Amniotic stem cell (primary cell): ENCODE measurements around the gene SORCS1.

Source experiments
- DNase-seq: peaks from one replicate; lab custom pipeline; 2025; lab: John Stamatoyannopoulos, UW

Gene SORCS1

GRCh38 chr10:107104026-107104652 lies 60.4 kb downstream of the SORCS1 start:
- no peak for DNase-seq

- DNase-seq, result no peak
These were observed 61.1 kb downstream of the SORCS1 start for GRCh38 chr10:107103174-107104025.

DNA sequence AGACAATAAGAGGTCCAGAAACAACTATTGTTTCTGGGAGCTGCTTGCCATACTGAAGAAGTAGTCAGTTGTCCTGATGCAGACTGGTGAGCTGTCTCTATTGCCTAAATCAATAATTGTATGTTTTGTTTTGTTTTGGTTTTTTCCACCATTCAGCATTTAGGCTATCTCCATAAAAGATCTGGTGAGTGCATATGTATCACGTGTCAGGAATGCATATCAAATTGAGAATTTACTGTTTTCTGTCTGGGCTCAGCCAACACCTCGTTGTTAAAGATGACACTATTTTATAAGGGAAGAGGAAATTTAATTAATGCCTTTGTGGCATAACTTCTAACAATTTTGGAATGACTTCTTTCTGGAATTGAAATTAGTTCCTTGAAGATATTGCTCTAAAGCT lies 66.2 kb downstream of the SORCS1 start:
- no peak for DNase-seq

DNA sequence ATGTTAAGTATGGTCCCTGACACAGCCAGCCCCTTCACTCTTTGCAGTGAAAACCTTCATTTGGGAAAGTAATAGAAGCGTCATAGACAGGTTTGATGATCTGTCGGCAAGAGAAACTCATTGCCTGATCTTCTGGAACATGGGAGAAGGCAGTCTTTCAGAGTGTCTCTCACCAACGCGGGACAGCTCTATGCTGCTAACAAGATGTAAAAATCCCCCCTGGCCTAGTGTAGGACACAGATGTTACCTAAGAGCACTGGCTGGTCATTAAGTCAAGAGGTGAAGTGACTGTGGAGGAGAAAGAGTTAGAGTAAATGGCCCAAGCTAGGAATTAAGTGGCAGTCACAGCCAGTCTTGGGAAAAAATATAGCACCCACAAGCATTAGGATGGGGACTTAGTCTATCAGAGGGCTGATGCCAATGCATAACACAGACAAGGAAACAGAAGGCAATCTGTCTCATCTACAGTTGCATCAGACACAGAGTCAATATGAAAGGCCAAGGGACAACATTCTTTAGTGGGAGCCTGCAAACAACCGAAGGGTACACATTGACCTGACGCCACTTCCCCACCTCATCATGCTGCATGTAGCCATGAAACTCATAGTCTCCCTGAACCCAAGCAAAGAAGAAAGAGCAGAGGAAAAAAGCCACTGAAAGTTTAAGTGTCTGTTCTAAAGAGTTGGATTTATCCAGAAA lies 69.5 kb downstream of the SORCS1 start:
- no peak for DNase-seq

DNA sequence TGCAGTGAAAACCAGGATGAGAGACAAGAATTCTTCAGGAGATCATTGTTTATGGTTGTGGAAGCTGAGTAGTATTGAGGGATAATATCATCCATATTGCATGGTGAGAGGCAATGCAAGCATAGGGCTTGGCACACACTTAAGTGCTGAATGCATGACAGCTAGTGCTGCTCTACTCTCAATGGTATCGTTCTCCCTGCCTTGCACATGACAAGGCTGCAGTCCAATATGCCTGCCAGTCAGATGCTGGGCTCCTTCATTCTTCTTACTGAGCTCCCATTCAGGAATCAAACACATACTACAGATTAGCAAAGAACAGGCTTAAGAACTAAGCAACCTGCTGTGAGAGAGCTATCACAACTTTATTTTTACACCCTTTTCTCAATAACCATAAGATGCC lies 72.2 kb downstream of the SORCS1 start:
- DNase-seq, result no peak

- no peak for DNase-seq
These were observed 73.4 kb downstream of the SORCS1 start for GRCh38 chr10:107091126-107091525.

DNA sequence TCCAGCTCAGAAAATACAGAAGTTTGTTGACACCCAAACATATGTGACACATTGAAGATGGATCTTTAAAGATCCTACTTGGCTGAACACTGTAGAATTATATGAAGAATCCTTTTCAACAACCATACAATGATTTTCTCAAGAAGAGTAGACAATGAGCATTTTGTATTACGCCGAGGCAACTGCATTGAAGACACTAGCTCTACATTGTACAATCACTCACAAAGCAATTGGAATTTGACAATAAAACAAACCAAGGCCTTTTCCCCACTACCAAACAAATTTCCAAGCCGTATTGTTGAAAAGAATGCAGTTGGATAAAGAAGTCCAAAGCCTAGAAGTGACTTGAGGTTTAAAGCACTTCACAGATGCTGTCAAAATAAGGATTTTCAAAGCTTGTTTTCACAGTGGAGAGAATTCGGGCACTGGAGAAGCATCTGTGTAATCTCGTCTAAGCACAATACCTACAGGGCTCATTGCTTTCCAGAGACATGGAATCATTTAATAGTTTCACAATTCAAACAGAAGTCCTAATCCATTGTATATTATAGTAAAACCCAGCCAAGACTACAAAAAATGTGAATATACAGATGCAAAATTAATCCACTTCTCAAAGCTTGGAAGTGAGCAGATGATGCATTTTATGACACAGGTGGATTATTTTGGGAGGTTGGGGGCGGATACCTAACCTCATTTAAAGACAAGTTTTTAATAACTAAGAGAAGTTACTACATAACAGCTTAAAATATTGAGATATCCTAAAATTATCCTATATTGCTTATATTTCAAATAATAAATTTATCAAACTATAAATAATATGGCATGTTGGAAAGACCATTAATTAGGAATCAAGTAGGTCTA lies 78.6 kb downstream of the SORCS1 start:
- no peak for DNase-seq

DNA sequence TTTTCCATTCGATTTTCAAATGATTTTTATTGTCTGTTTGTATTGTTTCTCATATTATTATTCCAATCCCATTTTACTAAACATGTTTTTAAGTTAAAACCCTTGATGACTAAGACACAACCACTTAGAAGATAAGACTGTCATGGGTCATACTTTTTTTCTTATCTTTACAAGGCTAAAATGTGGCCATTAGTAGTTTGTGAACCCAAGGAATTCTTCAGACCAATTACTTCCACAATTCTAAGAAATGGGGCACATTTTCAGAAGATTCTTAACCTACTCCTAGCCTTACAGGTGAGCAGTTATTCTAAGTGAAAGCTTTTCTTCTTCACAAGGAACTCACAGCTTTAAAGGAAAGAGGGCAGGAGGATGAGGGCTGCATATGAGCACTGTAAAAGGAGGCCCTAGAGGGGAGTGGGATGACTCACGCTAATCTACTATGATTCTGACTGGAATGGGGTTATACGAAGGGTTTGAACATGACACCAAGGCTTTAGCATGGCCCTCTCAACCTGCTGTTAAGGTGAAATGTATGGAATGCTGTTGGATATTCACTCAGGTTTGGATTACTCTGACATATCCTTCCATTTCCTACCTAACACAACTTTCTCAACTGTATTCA lies 81.0 kb downstream of the SORCS1 start:
- no peak for DNase-seq

DNA sequence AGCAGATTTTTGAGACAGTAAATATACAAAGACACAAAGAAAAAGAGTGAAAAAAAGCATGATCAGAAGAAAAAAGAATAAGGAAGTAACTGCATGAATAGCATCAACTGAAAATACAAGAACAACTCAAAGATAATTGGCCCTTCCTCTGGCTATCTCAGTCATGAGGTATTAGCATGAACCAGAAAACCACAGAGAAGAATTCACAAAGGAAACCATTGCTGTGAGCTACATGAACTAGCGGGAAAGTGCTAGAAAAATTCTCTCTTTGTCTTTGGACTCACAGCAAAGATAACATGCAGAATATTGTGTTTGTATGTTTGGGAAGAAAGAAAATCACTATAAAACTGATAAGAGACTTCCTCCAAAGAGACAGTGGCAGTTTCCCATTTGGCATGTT lies 82.9 kb downstream of the SORCS1 start:
- DNase-seq, result no peak

GRCh38 chr10:107075117-107075516 lies 89.4 kb downstream of the SORCS1 start:
- no peak for DNase-seq

- no peak for DNase-seq
These were observed 91.7 kb downstream of the SORCS1 start for GRCh38 chr10:107072786-107073185.

GRCh38 chr10:107072028-107072427 lies 92.5 kb downstream of the SORCS1 start:
- no peak for DNase-seq

DNA sequence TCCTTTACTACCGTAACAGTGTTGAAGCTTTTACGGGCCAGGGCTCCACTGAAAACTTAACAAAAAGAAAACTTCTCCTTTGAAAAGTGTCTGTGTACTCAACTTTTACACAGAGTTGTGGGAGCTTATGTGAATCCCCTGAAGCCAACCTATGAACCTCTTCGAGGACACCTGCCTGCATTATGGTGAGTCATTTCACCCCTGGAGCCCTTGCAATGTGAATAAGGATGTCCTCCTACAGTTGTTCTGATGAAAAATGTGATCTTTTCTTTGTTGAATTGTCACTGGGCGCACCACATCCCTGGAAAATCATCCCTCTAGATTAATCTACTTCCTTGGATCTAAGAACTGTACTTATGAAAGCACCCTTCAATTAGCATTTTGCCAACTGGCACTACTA lies 93.2 kb downstream of the SORCS1 start:
- no peak for DNase-seq

DNA sequence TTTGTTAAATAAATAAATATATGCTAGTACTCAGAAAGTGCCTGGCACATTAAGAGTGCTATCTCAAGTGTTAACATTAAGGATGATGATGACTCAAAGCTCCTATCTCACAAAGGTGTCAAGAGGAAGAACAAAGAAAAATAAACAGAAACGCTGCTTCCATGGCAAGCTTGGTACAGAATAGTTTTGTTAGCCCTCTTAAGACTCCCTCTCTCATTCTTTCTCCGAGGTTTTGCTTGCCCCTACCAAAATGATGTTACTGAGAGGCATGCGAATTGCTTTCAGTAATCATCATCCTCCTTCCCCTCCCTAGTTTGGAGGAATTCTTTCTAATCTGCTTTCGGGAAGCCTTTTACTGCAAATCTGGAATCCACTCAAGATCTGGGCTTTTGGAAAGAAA lies 96.7 kb downstream of the SORCS1 start:
- DNase-seq, result no peak

DNA sequence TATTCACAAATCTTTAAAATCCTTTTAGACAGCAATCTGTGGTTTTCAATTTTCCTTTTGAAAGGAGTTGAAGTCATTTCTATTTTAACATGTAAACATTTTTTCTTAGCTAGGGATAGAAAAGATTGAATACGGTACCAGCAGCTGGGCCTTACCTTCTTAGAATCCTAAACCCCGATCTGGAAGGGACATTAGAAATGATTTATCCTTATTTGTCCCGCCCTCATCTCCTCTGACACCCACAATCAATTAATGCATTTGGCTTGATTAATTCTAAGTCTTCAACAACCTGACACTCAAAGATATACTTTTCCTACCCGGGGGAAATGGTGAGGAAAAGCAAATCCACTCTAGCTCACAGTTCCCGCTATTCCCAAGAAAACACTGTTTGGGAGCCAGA lies 100.4 kb downstream of the SORCS1 start:
- DNase-seq, result no peak

- DNase-seq, result no peak
These were observed 104.6 kb downstream of the SORCS1 start for GRCh38 chr10:107059872-107060271.

DNA sequence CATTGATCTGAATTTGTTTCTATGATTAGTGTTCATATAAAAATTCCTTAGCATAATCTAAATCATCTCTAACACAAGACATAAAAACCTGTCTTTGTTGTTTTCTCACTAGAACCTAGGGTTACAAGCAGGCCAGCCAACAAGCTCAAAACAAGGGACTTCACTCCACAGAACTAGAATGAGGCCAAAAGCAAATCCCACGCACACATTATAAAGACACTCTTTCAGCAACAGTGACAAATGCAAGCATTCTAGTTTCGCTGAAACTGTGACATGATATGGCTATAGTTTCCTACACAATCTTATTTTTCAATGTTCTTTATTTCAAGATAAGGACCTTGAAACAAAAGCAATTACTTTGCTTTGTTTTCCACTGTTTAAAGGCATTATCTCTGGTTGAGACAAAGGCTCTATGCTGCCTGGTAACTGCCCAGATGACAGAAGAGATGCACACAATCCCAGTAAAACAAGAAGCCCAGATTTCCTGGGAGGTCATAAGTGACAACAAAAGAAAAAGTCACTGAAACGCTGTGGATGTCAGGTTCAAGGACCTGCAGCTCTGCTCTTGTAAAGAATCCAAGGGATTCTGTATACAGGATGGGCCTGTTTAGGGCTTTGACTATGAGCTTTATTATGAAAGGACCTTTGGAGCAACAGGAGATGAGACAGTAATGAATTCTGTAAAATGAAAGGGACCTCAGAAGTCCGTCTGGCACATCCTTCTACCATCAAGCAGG lies 105.3 kb downstream of the SORCS1 start:
- no peak for DNase-seq

DNA sequence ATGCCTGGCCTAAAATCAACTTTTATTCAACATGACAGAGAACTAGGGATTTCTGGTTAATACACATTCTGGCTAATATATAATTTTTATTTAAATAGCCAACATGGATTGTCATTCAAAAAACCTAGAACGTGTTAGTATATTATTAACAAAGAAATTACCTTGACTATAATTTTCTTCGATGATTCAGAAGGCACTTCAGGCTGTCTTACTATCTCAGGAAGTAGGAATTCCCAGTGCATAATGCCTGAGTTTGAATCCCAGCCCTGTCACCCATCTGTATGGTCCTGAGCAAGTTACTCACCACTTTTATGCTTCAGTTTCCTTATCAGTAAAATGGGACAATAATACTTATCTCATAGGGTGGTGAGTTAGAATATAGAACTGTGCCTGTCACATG lies 106.2 kb downstream of the SORCS1 start:
- DNase-seq, result no peak

- DNase-seq, result no peak
These were observed 108.3 kb downstream of the SORCS1 start for GRCh38 chr10:107056182-107056581.

DNA sequence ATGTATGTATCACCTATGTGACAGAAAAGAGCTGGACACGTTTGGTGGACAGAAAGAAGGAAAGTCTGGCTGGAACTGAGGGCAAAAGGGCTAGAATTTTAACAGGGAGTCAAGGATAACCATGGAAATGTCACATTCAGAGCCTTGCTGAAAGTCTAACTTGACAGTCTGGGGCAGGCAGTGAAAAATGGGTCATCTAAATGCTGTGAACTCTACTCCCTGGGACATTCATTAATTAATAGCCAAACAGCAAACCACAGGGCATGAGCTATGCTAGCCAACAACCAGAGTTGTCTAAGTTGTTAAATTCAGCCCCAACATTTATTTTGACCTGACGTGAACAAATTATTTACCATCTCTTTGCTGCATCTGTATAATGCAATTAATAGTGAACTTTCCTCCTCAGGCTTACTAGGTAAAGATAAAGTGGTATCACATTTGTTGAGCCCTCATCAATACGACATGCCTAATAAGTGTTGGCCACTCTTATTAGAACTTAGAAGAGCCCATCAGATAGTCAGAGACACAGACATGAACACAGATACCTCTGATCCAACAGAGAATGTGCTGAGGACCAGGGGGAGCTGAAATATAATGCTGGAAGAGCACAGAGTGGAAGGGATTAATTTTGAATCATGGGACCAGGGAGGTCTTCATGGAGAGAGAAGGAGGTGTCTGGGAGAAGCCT lies 109.9 kb downstream of the SORCS1 start:
- no peak for DNase-seq
